ENCODE results near the gene IFIT1B.
"Not testable (repeated sequence)": the region's sequence is repeated elsewhere in the genome, so short reads cannot be mapped to it uniquely, and the experiment has no call there.

The IFIT1B gene, protein sequence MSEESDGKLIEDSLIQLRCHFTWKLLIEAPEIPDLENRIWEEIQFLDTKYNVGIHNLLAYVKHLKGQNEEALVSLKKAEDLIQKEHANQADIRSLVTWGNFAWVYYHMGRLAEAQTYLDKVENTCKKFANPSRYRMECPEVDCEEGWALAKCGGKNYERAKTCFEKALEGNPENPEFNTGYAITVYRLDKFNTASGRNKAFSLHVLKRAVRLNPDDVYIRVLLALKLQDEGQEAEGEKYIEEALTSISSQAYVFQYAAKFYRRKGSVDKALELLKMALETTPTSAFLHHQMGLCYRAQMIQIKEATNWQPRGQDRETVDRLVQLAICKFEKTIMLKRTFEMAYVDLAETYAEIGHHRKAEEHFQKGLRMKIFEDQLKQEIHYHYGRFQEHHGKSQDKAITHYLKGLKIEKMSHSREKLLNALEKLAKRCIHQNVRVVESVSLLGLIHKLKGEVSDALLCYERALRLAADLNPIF

DNA sequence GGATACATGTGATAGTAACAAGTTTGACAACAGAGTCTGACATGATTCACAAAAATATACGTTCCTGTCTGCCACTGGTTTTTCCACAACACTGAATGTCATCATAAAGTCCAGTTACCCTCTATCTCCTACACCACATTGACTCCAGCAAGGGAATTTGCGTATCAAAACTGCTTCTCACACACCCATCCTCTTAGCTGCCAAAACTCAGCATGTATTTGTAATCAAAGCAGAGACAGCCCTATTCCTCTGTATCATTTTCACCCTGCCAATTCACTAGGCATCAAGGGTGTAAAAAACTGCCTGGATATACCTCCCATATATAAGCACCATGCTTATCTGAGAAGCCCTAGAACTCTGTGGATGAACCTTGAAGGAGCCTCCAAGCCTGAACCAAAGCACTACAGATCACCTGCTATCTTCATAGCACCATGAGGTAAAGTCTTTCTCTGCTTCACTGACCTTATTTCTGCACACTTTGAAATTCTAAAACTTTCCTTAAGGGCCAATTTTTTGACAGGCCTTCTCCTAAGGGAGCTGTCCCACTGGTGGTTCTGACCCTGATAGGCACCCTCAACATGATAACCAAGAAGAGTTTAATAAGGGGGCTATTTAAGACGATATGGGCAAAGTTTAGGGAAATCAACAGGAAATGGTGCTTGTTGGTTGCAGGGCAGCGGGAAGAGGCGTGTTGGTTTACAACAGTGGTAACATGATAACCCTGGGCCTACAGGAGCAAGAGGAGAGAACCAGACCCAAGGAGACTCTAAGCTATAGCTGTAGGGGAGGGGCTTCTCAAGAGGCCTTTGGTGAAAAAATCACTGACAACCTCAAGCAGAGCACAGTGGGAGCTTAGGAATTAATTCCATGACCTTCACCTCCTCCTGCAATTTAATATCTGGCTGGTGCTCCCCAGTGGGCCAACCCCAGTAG, at the start of gene IFIT1B:
Gene IFIT1B (plus strand): TSS at position 352 of the 933 bp plus-strand sequence. CDS start 80 bp downstream, at position 432.
- no peak for DNase-seq

DNA sequence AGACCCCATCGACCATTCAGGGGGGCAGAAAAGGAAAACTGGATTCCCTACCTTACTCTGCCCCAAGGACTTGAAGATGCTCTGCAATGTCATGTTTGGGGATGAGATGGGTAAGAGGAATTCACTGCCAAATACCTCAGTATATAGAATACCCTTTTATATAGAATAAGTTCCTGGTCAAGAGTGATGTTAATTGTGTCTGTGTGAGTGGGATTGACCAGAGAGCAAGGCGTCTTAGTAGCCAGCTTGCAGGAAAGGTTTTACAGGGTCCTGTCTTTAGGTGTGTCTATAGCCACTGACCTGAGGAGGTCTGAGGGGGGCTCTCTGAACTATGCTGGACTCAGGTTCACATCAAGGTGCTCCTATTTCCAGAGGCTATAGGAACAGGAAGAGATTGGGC, 48.7 kb upstream of the IFIT1B start:
- DNase-seq, result no peak

DNA sequence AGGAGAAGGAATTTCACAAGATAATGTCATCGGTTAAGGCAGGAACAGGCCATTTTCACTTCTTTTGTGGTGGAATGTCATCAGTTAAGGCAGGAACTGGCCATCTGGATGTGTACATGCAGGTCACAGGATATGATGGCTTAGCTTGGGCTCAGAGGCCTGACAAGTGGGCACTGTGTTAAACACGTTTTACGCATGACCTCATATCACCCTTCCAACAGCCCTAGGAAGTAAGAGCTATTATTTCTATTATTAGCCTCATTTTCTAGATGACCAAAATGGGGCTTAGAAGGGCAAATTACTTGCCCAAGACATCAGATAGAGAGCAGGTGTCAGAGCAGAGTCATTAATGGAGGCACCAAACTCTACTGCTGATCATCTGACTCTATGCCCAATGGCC, 47.8 kb upstream of the IFIT1B start:
- not testable (repeated sequence) for DNase-seq

DNA sequence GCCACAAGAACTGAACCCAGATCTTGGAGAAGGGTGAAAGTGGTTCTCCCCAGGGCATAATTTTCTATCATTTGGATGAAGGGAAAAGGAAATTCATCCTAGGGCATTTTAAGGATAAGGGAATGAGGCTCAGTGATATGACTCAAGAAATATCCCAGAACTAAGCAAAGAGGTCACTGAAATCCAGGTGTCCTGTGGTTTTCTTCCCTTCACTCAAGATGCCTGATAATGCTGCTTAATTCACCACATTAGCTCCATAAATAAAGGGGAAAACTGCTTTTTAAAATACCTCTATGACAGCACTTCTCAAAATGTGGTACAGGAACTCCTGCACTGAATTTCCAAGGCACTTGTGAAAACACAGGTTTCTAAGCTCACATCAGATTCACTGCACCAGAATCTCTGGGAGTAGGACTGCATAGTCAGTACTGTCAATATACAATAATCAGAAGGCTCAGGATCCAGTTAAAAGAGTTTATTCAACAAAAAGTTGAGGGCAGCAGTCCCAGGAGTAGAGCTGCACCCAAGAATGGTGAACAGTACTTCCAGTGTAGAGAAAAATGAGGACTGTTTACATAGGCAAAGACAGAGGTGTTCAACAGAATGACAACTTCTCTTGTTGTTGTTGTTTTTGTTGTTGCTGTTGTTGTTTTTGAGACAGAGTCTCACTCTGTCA, 47.2 kb upstream of the IFIT1B start:
- DNase-seq, result no peak

DNA sequence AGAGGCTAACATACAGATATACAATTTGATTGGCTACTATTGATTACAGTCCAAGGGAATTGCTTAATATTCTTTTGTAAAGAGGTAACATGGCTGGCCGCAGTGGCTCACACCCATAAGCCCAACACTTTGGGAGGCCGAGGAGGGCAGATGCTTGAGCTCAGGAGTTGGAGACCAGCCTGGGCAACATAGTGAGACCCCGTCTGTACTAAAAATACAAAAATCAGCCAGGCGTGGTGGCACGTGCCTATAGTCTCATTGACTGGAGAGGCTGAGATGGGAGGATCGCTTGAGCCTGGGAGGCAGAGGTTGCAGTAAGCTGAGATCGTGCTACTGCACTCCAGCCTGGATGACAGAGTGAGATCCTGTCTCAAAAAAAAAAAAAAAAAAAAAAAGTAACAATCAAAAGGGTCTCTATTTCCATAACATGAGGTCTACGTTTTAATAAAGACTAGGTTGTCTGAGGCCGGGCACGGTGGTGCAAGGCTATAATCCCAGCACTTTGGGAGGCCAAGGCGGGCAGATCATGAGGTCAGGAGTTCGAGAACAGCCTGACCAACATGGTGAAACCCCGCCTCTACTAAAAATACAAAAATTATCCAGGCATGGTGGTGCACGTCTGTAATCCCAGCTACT, 46.3 kb upstream of the IFIT1B start:
- DNase-seq, result not testable (repeated sequence)

DNA sequence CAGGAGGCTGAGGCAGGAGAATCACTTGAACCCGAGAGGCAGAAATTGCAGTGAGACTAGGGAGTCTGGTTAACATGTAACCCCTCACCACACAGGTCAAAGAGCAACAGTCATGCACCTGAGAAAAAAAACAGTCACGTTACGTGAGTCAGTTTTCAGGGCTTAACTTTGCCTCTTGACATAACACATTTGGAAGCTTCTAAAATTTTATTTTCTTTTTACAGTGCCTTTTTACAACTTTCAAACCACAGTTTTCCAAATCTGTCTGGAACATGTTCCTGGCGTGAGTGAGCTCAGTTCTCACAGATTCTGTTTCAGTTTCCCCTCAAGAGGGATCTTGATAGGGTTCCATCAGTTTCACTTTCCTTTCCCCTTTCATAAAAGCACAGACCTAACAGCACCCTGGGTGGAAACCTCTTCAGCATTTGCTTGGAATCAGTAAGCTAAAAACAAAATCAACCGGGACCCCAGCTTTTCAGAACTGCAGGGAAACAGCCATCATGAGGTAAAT, 45.7 kb upstream of the IFIT1B start:
- DNase-seq, result peak in 1 of 2 experiments; percentile 18

DNA sequence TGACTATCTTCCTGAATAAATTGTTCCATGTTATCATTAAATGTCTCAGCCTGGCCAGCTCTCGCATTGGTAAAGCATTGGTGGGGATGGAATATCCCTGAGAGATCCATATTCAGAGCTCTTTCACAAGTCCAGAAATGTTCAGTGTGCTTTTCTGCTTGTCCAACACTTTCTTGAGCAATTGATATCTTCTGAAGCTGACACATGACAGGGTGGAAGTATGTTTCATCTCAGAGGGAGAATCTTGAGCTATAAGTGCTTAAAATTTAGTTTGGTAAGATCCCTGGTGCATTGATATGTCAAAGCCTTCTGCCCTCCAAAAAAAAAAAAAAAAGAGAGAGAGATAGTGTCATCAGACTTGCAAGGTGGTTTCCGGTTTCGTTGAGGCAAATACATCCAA, 42.6 kb upstream of the IFIT1B start:
- DNase-seq, result no peak

DNA sequence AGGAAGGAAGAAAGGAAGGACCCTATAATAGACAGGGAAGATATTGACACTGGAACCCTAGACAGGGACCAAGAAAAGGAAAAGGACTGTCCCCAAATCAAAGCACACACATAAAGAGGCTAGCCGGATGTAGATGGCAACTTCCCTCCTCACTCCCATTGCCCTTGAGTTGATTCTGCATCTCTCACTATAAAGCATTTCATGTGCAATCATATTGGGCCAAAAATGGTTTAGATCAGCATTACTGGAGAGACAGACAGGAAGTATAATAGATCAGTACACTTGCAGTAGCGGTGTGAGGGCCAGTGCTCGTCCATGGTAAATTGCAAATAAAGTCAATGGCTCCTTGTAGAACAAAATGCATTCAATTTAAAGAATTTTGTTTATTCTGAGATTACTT, 41.6 kb upstream of the IFIT1B start:
- no peak for DNase-seq

DNA sequence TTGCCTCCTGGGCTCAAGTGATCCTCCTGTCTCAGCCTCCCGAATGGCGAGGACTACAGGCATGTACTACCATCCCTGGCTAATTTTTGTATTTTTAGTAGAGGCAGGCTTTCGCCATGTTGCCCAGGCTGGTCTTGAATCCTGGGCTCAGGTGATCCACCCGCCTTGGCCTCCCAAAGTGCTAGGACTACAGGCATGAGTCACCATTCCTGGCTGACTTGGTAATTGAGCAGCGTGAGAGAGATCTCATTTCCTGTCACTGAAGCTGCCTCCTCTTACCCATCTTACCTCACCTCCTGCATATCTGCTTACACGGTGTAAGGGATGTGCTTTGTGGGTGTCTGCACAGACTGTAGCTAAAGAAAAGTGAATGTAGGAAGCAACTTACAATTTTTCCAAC, 40.4 kb upstream of the IFIT1B start:
- peak; percentile 28 to 33 for DNase-seq

DNA sequence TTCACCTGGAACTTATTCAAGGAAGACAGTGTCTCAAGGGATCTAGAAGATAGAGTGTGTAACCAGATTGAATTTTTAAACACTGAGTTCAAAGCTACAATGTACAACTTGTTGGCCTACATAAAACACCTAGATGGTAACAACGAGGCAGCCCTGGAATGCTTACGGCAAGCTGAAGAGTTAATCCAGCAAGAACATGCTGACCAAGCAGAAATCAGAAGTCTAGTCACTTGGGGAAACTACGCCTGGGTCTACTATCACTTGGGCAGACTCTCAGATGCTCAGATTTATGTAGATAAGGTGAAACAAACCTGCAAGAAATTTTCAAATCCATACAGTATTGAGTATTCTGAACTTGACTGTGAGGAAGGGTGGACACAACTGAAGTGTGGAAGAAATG, 39.1 kb upstream of the IFIT1B start:
- DNase-seq, result no peak

DNA sequence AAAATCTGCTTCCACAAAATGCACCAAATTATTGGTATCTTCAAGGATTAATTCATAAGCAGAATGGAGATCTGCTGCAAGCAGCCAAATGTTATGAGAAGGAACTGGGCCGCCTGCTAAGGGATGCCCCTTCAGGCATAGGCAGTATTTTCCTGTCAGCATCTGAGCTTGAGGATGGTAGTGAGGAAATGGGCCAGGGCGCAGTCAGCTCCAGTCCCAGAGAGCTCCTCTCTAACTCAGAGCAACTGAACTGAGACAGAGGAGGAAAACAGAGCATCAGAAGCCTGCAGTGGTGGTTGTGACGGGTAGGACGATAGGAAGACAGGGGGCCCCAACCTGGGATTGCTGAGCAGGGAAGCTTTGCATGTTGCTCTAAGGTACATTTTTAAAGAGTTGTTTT, 38.0 kb upstream of the IFIT1B start:
- no peak for DNase-seq

DNA sequence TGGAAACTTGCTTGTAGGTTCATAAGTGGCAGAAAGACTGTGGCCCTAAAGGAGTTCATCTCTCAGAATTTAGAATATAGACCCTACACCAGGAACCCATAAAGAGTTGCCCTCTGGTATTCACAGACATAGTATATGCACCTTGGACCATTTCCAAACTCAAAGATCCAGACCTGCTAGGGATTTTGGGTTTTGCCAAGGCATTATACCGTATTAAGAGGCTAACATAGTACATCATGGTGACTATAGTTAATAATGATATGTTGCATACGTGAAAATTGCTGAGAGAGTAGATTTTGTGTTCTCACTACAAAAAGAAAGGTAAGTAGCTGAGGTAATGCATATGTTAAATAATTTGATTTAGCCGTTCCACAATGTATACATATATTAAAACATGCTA, 36.2 kb upstream of the IFIT1B start:
- DNase-seq, result no peak

DNA sequence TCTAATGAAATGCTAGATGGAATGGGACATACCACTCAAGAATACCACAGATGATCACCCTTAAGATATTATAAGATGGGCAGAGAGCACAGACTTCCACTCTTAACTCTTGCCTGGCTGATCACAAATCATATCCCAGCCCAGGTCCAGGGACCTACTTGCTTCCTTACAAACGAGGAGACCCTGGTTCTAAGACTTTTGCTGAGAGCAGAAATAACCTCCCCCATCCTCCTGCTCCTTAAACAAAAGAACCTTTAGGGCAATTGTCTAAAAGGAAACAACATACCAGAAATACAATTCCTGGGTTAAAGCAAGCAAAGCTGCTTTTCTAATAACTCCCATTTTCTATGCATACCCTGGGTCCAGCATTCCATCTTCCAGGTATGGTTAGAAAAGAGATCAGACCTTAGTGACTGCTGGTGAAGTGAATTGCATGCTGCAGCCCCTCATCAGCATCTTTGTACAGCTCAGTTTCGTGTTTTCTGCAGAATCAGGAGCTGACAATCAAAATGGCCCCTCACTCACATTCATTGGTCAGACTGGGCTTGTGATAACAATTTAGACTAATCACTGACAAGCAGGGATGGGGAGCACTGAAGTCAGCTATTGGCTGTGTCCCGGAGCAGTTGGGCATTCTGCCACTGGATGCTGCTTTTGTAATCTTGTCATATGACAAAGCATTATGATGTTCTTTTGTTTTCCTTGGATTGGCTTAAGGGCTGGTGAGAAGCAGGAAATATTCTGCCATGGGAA, 35.5 kb upstream of the IFIT1B start:
- no peak for DNase-seq

DNA sequence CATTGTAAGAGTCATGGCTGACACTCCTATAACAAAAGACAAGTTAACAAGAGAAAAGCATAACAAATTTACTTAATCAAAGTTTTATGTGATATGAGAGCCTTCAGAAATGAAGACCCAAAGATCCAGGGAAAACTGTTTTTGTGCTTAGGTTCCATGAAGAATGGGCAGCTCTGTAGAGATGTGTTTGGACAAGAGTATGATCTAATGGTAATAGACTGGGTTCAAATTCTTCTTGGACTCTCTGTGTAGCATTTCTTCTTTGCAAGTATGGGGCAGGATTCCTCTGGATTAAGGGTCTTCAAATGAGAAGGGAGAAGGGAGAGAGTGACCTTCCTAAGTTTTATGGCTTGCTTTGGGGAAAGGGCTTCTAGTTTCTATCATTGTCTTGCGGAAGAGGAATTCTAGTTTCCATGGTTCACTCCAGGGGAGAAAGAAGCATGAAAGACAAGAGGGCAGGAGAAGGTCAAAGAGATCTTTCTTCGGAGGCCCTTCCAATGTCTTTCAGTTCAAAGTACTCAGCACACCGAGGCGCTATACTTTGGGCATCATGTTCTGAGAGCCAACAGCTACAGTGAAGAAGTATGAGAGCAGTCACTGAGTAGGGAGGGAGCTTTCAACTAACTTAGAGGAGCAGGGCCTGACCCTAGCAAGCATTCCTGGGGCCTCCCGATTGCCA, 34.6 kb upstream of the IFIT1B start:
- no peak for DNase-seq

DNA sequence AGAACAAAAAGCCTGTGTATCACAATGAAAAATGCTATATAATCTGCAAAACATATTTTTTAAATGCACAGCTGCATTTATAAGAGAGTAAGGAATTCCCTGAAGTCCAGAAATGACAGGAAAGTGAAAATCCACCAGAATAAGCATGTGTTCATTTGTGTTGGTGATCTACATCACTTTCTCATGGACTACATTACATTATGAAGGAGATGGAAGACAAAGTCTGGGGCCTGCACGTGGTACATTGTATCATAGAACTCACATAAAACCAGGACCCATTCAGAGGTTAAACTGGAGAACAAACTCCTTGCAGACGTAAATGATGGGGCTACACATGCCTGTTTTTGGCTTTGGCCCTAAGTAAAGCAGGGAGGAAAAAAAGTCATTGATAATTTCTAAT, 33.7 kb upstream of the IFIT1B start:
- DNase-seq, result no peak

DNA sequence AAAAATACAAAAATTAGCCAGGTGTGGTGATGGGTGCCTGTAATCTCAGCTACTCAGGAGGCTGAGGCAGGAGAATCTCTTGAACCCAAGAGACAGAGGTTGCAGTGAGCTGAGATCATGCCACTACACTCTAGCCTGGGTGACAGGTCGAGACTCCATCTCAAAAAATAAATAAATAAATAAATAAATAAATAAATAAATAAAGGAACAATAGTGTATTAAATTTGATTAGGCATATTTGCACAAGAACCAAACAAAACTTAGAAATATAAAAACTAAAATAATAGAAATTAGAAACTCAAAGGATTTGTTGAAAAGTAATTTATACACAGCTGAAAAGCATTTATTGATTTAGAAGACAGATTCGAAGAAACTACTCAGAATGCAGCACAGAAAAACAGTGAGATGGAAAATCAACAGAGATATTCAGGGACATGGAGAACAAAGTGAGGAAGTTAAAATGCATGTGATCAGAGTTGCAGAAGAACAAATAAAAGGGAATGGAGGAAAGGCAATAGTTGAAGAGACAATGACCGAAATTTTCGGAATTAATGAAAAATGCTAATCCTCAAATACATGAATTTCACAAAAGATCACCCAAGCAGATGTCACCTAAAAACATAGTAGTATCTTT, 32.4 kb upstream of the IFIT1B start:
- DNase-seq, result no peak

DNA sequence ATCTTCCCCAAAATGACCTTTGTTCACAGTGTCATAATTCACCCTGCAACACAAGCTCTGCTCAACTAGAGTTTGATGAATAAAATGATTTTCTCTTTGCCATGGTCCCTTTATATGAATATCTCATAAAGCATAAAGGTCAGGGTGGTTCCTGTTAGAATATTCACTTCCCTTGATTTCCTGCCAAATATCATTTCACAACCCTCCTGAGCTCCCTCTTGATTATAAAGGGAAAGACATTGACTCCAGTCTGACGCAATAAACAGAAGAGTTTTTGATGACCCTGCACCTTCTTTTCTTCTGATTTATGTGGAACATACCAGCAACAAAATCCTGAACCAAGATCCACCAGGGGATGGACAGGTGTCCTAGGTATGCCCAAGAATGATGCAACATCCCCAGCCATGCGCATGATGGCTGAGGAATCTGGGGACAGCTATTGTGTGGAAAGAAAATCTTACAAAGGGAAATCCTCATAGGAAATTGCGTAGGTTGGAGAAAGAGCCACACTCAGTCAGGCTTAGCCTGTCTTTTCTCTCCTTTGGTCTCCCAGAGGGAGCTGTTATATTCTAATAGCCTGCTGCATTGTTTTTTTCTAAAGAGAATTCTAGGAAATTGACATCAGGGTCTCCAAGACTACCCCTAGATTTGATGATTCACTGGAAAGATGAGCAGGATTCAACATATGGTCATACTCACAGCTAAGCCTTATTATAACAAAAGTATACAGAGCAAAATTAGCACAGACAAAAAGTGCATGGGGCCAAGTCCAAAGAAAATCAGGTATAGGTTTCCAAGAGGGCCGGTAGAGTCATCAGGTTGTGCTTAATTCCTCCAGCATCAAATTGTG, 31.2 kb upstream of the IFIT1B start:
- DNase-seq, result no peak

DNA sequence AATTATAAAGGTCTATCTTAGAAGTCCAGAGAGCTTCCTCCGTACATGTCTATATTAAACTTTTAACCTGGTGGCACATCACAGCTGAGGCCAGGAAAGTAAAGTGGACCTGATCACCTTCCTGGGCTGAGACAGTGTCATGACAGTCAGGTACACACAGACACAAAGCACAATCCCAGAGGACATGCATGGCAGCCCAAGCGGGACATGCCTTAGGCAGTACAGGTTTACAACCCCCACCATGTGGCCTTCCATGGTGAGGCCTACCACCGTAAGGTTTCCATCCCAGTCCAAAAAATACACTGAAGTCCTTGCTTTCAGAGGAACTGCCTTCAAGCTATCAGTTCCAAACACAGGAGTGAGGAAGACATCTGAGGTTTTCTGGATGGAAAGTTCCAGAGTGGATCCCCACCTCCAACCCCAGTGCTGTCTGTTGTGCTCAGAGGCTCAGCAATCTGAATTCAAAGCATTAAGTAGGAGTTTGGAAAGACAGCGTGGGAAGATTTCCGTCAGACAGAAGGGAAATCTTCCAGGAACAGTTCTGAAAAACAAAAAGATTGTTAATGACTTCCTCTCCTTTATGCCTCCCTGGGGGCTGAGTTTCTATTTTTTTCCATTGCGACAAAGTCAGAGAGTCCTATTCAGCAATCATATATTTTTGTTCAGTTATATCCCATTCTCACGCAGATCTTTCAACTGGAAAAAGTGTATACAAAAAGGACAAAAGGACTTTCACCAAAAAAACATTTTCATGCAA, 30.0 kb upstream of the IFIT1B start:
- DNase-seq, result no peak

DNA sequence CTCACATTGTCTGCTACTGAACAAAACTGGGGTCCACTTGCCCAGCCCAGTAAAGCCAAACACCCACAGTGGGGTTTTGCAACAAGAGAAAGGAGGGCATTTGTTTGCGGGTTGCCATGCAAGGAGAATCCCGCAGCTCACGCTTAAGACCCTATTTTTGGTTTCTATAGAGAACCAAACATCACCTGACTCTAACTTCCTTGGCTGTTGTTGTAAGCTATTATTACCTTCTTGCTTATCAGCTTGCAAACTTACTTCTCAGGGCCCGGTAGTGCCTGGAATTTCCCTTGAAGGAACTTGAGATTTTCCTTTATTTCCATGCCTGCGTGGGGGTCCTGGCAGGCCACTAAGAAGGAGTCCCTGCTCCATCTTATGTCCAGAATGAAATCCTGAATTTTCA, 29.4 kb upstream of the IFIT1B start:
- no peak for DNase-seq
